B cell (primary cell): ENCODE results near the gene DTX3. TPM values are rescaled to one million over a fixed set of nuclear protein-coding genes. Genes with fewer than 3 reads are reported as not detected.
"Not testable (repeated sequence)": the region's sequence is repeated elsewhere in the genome, so short reads cannot be mapped to it uniquely, and the experiment has no call there.

Source experiments
- ATAC-seq: fragments of 200-7000 bp; cut with Tn5 transposase; one replicate; pipeline ENCODE4 v1.10.0; 2021; ENCODE audit warnings: low read depth, mild to moderate bottlenecking, moderate number of reproducible peaks, moderate library complexity
- CTCF ChIA-PET: fragments of 350-600 bp; sonication (Branson Sonifier 250); formaldehyde crosslinking; loops from one replicate; lab custom pipeline; 2021; ENCODE audit warnings: antibody characterized with exemption, inconsistent platforms; lab: Charles Lee
- POLR2A ChIA-PET: fragments of 350-600 bp; sonication (Branson Sonifier 250); formaldehyde crosslinking; loops from one replicate; lab custom pipeline; 2021; ENCODE audit warnings: antibody characterized with exemption; lab: Charles Lee
- DNase-seq: peaks from one replicate; pipeline ENCODE4 v3.0.0; 2013
- H2AFZ ChIP-seq: 2 replicates; pipeline ENCODE4 v1.6.1; 2012; ENCODE audit warnings: mild to moderate bottlenecking, low read depth, low read length; ENCODE audit not compliant: insufficient read depth, poor library complexity, severe bottlenecking
- H3K27ac ChIP-seq, 2 donors: 1 replicate in 1 of 2; 2 replicates in 1 of 2; pipeline ENCODE4 v1.5.1; 2012 to 2013; ENCODE audit warnings: low read length in 2 of 2, mild to moderate bottlenecking in 2 of 2, moderate library complexity in 1 of 2
- H3K27me3 ChIP-seq, 4 experiments: fragments of 200-600 bp in 1 of 4; sonication (generic) in 1 of 4; replicated peaks in 1 of 4; 1 replicate in 2 of 4; 2 replicates in 2 of 4; pipeline versions ENCODE4 v1.6.1 to v1.7.0; 2013 to 2016; ENCODE audit warnings: low read length in 3 of 4, mild to moderate bottlenecking in 2 of 4, mixed read lengths in 1 of 4, moderate library complexity in 1 of 4; ENCODE audit not compliant: insufficient read depth in 4 of 4, control insufficient read depth in 3 of 4; ENCODE audit errors: control extremely low read depth in 1 of 4
- H3K36me3 ChIP-seq, 2 experiments: replicated peaks in 1 of 2; 1 replicate in 1 of 2; 2 replicates in 1 of 2; pipeline versions ENCODE4 v1.6.1 to v1.7.1; 2013; ENCODE audit warnings: low read length in 1 of 2; ENCODE audit not compliant: insufficient read depth in 2 of 2, control insufficient read depth in 1 of 2; ENCODE audit errors: control extremely low read depth in 1 of 2, extremely low read depth in 1 of 2
- H3K4me1 ChIP-seq, 2 donors: fragments of 200-600 bp in 1 of 2; sonication (generic) in 1 of 2; 1 replicate in 1 of 2; 2 replicates in 1 of 2; pipeline versions ENCODE4 v1.5.1 to v1.6.1; 2013 to 2017; ENCODE audit warnings: low read length in 2 of 2; ENCODE audit not compliant: control insufficient read depth in 2 of 2, insufficient read depth in 2 of 2
- H3K4me2 ChIP-seq: replicated peaks from 2 replicates; pipeline ENCODE3; 2012; ENCODE audit warnings: mild to moderate bottlenecking, low read depth, low read length; ENCODE audit not compliant: poor library complexity, severe bottlenecking
- H3K4me3 ChIP-seq, 5 experiments: fragments of 200-600 bp in 1 of 5; sonication (generic) in 1 of 5; 1 replicate in 3 of 5; 2 replicates in 2 of 5; pipeline versions ENCODE4 v1.5.1 to v1.7.0; 2011 to 2016; ENCODE audit warnings: low read length in 4 of 5, mild to moderate bottlenecking in 4 of 5, low read depth in 2 of 5, control low read depth in 1 of 5, moderate library complexity in 1 of 5; ENCODE audit not compliant: insufficient read depth in 1 of 5; ENCODE audit errors: control extremely low read depth in 1 of 5, extremely low read depth in 1 of 5
- H3K79me2 ChIP-seq: fragments of 200-600 bp; sonication (generic); one replicate; pipeline ENCODE4 v1.6.0; 2016; ENCODE audit warnings: low read length; ENCODE audit not compliant: control insufficient read depth, insufficient read depth
- H3K9ac ChIP-seq: fragments of 200-600 bp; sonication (generic); 2 replicates; pipeline ENCODE4 v1.6.1; 2017; ENCODE audit warnings: mild to moderate bottlenecking, low read length, moderate library complexity
- H3K9me3 ChIP-seq, 3 donors: one replicate each; pipeline versions ENCODE4 v1.6.1 to v1.7.1; 2013; ENCODE audit warnings: low read length in 2 of 3; ENCODE audit not compliant: control insufficient read depth in 2 of 3, insufficient read depth in 1 of 3; ENCODE audit errors: control extremely low read depth in 1 of 3
- H4K20me1 ChIP-seq: 2 replicates; pipeline ENCODE4 v1.6.0; 2012; ENCODE audit warnings: mild to moderate bottlenecking, low read length; ENCODE audit not compliant: insufficient read depth, control insufficient read depth, poor library complexity, severe bottlenecking
- H3K27ac Mint-ChIP-seq: one replicate; pipeline ENCODE4 v1.8.0; 2021; ENCODE audit warnings: mixed read lengths
- H3K27me3 Mint-ChIP-seq: one replicate; pipeline ENCODE4 v1.8.0; 2021; ENCODE audit warnings: mixed read lengths
- H3K4me1 Mint-ChIP-seq: one replicate; pipeline ENCODE4 v1.8.0; 2021; ENCODE audit warnings: mixed read lengths
- H3K4me3 Mint-ChIP-seq: one replicate; pipeline ENCODE4 v1.8.0; 2021; ENCODE audit warnings: mixed read lengths
- H3K9me3 Mint-ChIP-seq: one replicate; pipeline ENCODE4 v1.8.0; 2022; ENCODE audit warnings: mixed read lengths; ENCODE audit not compliant: insufficient read depth
- EZH2 ChIP-seq: IDR thresholded peaks from 2 replicates; pipeline ENCODE4 v1.6.1; 2012; ENCODE audit warnings: borderline replicate concordance, low read depth, mild to moderate bottlenecking, moderate library complexity, low read length; ENCODE audit not compliant: insufficient read depth, poor library complexity, severe bottlenecking
- WGBS: methylation state at CpG from one replicate; pipeline ENCODE4 v1.1.5; 2013; ENCODE audit warnings: missing lambda C conversion rate; ENCODE audit not compliant: insufficient coverage; 5-methylcytosine and 5-hydroxymethylcytosine counted together
- intact Hi-C: fragments of 100-400 bp; cut with micrococcal nuclease; formaldehyde crosslinking; loops from one replicate; pipeline ENCODE4 v1.10.0; 2022
- polyA plus RNA-seq: library from polyadenylated mRNA; depleted of rRNA; stranded (reverse); fragments of >200 nt; gene quantifications from 2 replicates; pipeline ENCODE4 v1.2.3, GENCODE V29; 2012
- total RNA-seq, 2 donors: library from RNA; stranded (reverse); fragments of 120-200 nt in 1 of 2; gene quantifications; 1 replicate in 1 of 2; 2 replicates in 1 of 2; pipeline versions ENCODE4 v1.2.3 to v1.2.4, GENCODE V29; 2013 to 2022
- TF ChIP-seq, protein P1 (sequence below): fragments of 200-600 bp; IDR thresholded peaks from one replicate; pipeline ENCODE4 v1.8.0; 2022; ENCODE audit warnings: antibody characterized with exemption, mild to moderate bottlenecking

DTX3 gene
- total and polyA plus RNA-seq, 2 donors (not counting 1 experiment from before 2014, with no cell fraction given) = 3.5 to 7.3 TPM

DNA sequence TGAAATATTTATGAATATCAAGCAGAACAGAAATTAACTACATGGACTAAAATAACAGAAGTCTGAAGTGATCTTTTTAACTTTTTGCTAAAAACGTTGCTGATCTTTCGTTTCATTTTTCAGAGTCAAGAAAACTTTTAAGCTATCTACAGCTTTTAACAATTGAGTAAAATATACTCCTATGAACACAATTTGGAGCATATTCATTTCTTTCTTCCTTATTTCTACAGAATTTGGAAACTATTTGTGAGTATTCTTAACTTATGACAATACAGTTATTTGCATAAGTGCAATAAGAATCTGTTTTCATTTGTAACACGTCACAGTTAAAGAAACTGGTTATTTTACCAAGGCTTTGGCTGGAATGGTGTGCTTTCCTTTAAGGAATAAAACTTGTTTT lies 49.4 kb downstream of the DTX3 start:
- TF ChIP-seq EZH2 = no peak
- TF ChIP-seq, protein P1, sequence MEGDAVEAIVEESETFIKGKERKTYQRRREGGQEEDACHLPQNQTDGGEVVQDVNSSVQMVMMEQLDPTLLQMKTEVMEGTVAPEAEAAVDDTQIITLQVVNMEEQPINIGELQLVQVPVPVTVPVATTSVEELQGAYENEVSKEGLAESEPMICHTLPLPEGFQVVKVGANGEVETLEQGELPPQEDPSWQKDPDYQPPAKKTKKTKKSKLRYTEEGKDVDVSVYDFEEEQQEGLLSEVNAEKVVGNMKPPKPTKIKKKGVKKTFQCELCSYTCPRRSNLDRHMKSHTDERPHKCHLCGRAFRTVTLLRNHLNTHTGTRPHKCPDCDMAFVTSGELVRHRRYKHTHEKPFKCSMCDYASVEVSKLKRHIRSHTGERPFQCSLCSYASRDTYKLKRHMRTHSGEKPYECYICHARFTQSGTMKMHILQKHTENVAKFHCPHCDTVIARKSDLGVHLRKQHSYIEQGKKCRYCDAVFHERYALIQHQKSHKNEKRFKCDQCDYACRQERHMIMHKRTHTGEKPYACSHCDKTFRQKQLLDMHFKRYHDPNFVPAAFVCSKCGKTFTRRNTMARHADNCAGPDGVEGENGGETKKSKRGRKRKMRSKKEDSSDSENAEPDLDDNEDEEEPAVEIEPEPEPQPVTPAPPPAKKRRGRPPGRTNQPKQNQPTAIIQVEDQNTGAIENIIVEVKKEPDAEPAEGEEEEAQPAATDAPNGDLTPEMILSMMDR = no peak
- CTCF ChIA-PET = no interaction called here

DNA sequence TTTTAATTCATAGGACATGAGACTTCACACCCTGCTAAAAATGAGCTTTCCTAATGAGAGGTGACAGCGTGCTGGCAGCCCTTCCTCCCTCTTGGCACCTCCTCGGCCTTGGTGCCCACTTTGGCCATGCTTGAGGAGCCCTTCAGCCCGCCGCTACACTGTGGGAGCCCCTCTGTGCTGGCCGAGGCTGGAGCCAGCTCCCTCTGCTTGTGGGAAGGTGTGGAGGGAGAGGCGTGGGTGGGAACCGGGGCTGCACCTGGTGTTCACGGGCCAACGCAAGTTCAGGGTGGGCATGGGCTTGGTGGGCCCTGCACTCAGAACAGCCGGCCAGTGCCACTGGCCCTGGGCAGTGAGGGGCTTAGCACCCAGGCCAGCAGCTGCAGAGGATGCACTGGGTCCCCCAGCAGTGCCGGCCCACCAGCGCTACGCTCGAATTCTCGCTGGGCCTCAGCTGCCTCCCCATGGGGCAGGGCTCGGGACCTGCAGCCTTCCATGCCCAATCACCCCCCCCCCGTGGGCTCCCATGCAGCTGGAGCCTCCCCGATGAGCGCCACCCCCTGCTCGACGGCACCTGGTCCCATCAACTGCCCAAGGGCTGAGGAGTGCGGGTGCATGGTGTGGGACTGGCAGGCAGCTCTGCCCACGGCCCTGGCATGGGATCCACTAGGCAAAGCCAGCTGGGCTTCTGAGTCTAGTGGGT lies 51.1 kb downstream of the DTX3 start:
- Histone ChIP-seq H3K79me2 (no peaks in the 10 kb centered on the region), H3K4me1 (no peaks in the 10 kb centered on the region), H3K36me3 (no peaks in the 10 kb centered on the region), H4K20me1 (no peaks in the 10 kb centered on the region), H2AFZ (no peak overlapping the region), H3K4me3 (no peak overlapping the region), H3K27me3 (peaks cover 0 to 5% (median 2%) of the 10 kb centered on the region in 4 experiments), H3K9ac (no peak overlapping the region), H3K27ac (no peak overlapping the region), H3K9me3 (peaks cover 0 to 7% (median 4%) of the 10 kb centered on the region in 3 donors), H3K4me2 (no peak overlapping the region)
- DNase-seq (no peak), ATAC-seq (no peak)
- H3K4me1 Mint-ChIP-seq = no peaks in the 10 kb centered on the region
- intact Hi-C loops = no loop called here
- WGBS = 89% methylated on average over 22 of the region's 23 CpGs
- peaks cover 1% of the 10 kb centered on the region for H3K9me3 Mint-ChIP-seq
- no peak overlapping the region for H3K4me3 Mint-ChIP-seq
- POLR2A ChIA-PET = no interaction called here
- TF ChIP-seq, protein P1 = no peak
- no peak for TF ChIP-seq EZH2
- H3K27ac Mint-ChIP-seq = no peak overlapping the region
- peaks cover 19% of the 10 kb centered on the region for H3K27me3 Mint-ChIP-seq
- CTCF ChIA-PET = interaction anchor here (0.7 to 0.8 kb wide), 2 partner anchors 73 to 383 kb away, joined by 3 read pairs; no protein-coding TSS in a partner anchor

More for the DNA sequence above, 49.4 kb downstream of the DTX3 start:
- Histone ChIP-seq H3K79me2 (no peaks in the 10 kb centered on the region), H3K4me1 (no peaks in the 10 kb centered on the region), H3K4me3 (no peak overlapping the region), H3K27me3 (peaks cover 0 to 5% (median 0%) of the 10 kb centered on the region in 4 experiments), H3K36me3 (no peaks in the 10 kb centered on the region), H4K20me1 (no peaks in the 10 kb centered on the region), H2AFZ (no peak overlapping the region), H3K4me2 (no peak overlapping the region), H3K9me3 (peaks cover 0 to 7% (median 4%) of the 10 kb centered on the region in 3 donors), H3K9ac (no peak overlapping the region), H3K27ac (no peak overlapping the region)
- Mint-ChIP-seq H3K27ac (no peak overlapping the region), H3K4me1 (no peaks in the 10 kb centered on the region), H3K9me3 (peaks cover 1% of the 10 kb centered on the region), H3K4me3 (no peak overlapping the region), H3K27me3 (peaks cover 19% of the 10 kb centered on the region)
- ATAC-seq (no peak), DNase-seq (no peak)
- POLR2A ChIA-PET = no interaction called here
- intact Hi-C loops = no loop called here
- no CpG with 5 or more reads among the region's 3 CpGs for WGBS

DNA sequence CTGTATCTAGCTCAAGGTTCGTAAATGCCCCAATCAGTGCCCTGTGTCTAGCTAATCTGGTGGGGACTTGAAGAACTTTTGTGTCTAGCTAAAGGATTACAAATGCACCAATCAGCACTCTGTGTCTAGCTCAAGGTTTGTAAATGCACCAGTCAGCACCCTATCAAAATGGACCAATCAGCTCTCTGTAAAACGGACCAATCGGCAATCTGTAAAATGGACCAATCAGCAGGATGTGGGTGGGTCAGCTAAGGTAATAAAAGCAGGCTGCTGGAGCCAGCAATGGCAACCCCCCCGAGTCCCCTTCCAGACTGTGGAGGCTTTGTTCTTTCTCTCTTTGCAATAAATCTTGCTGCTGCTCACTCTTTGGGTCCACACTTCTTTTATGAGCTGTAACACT lies 51.8 kb downstream of the DTX3 start:
- H3K4me1 Mint-ChIP-seq, H3K27ac Mint-ChIP-seq, H3K27ac ChIP-seq, H3K36me3 ChIP-seq, H3K79me2 ChIP-seq, POLR2A ChIA-PET, H3K4me3 Mint-ChIP-seq, H3K4me1 ChIP-seq, intact Hi-C loops, DNase-seq, H3K9me3 ChIP-seq, H3K27me3 ChIP-seq, ATAC-seq, H2AFZ ChIP-seq, H3K4me2 ChIP-seq, H3K4me3 ChIP-seq, H3K9ac ChIP-seq, H3K9me3 Mint-ChIP-seq, H4K20me1 ChIP-seq: not testable (repeated sequence)
- WGBS = 96% methylated on average over 3 of the region's 4 CpGs
- CTCF ChIA-PET = interaction anchor here (0.8 kb wide), 1 partner anchor 73 kb away, joined by 3 read pairs; no protein-coding TSS in a partner anchor
- peaks cover 24% of the 10 kb centered on the region for H3K27me3 Mint-ChIP-seq
